ENCODE data around the gene ETV1. TPM values are rescaled to one million over a fixed set of nuclear protein-coding genes. Genes with fewer than 3 reads are reported as not detected.

ETV1 gene
- total RNA-seq, 8 experiments from 2014 or later = 0.92 to 18.5 (median 16.5) TPM

DNA sequence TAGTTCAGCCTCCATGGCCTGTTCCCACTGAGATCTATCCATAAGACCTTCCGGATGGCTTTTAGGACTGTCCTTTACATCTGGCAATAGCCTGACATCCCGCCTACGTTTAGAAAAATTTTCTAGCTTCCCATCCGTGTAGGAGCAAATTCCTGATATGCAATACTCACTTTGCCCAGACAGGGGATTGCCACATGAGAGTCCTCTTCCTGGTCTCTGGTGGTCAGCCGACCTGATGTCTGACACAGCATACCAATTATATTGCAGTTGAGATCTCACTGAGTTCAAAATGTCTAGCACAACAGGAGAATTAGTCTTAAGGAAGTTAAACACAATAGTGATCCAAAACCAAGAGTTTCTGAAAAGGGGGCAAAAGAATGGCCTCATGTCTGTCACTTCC, 9.4 kb upstream of the ETV1 start:
- in situ Hi-C loops (cut with MboI; ENCODE audit: low pct_unique_long_range_greater_than_20kb in 2 of 9, low sequenced_read_pairs in 9 of 9, unreplicated experiment in 9 of 9) = loop anchor here in 1 of 9 experiments (25.0 kb wide), 1 partner anchor 463 kb away; no protein-coding TSS in a partner anchor
- peaks cover 0 to 4% of the 10 kb centered on the region in 2 donors for H3K4me1 ChIP-seq (replicated peaks in 1 of 2)
- WGBS, 10 experiments = 40 to 100% (median 70%) methylated on average over 1 to 5 of the region's 5 CpGs
- no peak overlapping the region for H3K27ac ChIP-seq
- H3K4me3 ChIP-seq = no peak overlapping the region
- ATAC-seq (replicated peaks in 6 of 8) = no peak

DNA sequence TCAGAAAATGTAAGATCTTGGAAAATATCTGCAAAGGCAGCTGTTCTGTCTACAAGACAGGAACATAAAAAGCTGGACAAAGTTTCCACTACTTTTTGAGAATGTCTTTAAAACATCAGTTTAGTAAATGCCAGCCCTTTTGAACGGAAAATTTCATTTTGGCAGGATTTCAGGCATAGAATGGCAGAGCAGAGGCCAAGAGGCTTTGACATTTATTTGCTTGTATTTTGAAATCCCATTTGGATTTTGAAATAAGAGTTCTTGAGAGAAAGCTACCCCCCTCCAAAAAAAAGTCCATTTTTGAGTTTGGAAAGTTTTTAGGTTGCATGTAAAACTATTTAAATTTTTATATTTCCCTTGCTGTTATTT, 3.1 kb upstream of the ETV1 start:
- ATAC-seq (replicated peaks in 6 of 8) = no peak
- WGBS, 10 experiments = 25 to 100% (median 79%) methylated on average over 1 of the region's 1 CpG
- in situ Hi-C loops (cut with MboI; ENCODE audit: low pct_unique_long_range_greater_than_20kb in 2 of 9, low sequenced_read_pairs in 9 of 9, unreplicated experiment in 9 of 9) = loop anchor here in 1 of 9 experiments (25.0 kb wide), 1 partner anchor 470 kb away; no protein-coding TSS in a partner anchor
- Histone ChIP-seq H3K4me1 (replicated peaks in 1 of 2) (peaks cover 3 to 4% of the 10 kb centered on the region in 2 donors), H3K27ac (peak overlapping the region in 1 of 2 donors; percentile 29), H3K4me3 (no peak overlapping the region)

DNA sequence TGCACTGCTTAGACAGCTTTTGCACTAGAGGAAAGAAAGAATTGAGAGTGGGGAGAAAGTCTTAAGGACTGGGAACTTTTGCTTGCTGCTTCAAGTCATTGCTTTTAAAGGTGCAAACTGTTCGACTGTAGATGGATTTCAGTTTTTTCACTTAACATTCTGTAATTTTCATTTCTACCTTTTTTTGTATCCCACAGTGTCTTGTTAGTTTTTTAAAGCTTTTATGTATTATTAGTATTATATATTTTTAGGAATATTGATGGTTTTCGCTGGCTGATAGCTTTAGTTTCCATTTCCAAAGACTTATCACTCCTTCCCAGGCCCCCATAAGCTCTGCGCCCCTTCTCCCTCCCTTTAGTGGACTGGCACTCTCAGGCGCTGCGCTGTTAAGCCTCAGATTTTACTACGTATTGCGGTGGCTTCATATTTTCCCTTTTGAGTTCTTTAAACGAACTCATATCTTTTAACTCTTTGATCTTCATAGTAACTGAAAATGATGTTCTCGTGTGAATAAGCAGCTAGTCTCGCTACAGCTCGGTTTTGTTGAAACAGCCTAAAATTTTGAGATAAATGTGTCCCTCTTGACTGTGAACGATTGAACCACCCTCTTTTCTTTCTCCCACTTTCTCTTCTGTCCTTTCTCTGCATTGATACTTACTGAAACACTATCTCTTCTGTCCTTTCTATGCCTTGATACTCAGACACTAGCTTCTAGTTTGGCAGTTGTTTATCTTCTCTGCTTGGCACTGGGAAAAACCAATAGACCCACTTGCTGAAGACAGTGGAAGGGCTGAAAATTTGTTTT, 2.5 kb upstream of the ETV1 start:
- 9 to 84% (median 48%) methylated on average over 5 to 12 of the region's 12 CpGs for WGBS, 10 experiments
- Histone ChIP-seq H3K4me3 (peak overlapping the region; percentile 45 to 50 (median 46)), H3K4me1 (replicated peaks in 1 of 2) (peaks cover 3 to 4% of the 10 kb centered on the region in 2 donors), H3K27ac (peak overlapping the region in 1 of 2 donors; percentile 29)
- no peak for ATAC-seq (replicated peaks in 6 of 8)
- in situ Hi-C loops (cut with MboI; ENCODE audit: low pct_unique_long_range_greater_than_20kb in 2 of 9, low sequenced_read_pairs in 9 of 9, unreplicated experiment in 9 of 9) = loop anchor here in 1 of 9 experiments (25.0 kb wide), 1 partner anchor 470 kb away; no protein-coding TSS in a partner anchor

DNA sequence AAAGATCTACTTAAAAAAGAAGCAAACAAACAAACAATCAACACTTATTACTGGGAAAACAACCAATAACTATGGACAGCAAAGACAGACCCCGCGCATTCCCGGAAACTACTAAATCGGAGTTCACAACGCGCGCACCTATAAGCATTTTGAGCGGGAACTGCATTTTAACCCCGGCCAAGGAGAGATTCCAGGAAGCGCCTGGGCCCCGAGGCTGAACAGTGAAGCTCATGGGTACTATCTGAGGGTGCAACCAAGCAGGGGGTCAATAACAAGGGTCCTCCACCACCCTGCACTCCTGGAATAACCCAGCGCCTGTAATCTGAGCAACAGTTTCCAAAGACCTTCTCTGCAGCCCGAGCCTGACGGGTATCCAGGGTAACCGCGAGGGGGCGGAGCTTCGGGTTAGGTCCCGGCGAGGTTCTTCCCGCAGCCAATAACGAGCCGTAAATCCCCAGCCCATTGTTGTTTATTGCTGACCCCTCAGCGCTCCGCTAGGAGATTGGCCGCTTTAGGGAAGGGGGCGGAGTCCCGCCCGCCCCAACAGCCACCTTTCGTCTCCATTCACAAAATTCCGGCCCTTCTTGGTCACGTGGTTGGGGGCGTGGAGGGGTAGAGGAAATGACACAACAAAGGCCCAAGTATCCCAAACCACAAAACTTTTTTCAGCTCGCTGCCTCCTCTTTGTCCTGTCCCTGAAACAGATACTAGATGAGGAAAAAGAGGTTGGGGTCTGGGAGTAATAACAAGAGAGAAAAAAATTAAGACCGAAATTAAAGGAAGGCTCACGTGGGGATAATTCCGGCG, 1.7 kb upstream of the ETV1 start:
- in situ Hi-C loops (cut with MboI; ENCODE audit: low pct_unique_long_range_greater_than_20kb in 2 of 9, low sequenced_read_pairs in 9 of 9, unreplicated experiment in 9 of 9) = loop anchor here in 1 of 9 experiments (25.0 kb wide), 1 partner anchor 471 kb away; no protein-coding TSS in a partner anchor
- peaks cover 6 to 7% of the 10 kb centered on the region in 2 donors for H3K4me1 ChIP-seq (replicated peaks in 1 of 2)
- WGBS, 10 experiments = 0 to 5% (median 0%) methylated on average over 2 to 22 of the region's 38 CpGs; no CpG with 5 or more reads in 2 of the 10 experiments
- peak; percentile 84 to 92 (median 90) for ATAC-seq (replicated peaks in 6 of 8)
- H3K27ac ChIP-seq = peak overlapping the region in 1 of 2 donors; percentile 29
- peak overlapping the region; percentile 45 to 50 (median 46) for H3K4me3 ChIP-seq

DNA sequence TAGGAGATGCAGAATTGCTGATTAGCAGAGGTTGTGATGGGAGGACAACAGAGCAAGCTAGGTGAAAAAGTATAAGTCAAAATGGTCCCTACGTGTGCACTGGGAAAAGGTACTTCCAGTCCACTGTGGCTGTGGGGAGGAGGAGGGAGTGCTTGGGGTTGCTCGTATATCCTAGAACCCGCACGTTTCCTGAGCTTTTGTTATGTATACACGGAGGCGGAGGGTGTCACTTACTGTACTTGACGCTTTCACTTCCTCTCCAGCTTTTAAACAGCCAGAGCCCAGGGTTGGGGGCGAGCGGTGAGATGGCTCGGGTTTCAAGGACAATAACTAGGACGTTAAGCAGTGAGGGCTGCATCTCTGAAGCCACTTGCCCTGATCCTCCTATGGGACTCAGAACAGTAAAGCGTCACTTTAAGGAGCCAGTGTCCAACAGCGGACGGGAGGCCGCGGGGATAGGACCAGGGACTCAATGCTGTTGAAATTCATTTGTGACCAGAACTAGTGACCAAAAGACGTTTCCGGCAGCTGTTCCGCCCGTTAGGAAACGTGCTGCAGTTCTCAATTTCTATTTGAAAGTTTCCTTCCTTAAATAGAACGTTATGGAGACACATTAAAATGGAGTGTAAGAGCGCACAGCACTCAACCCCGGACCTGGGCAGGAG, 985 bp upstream of the ETV1 start:
- in situ Hi-C loops (cut with MboI; ENCODE audit: low pct_unique_long_range_greater_than_20kb in 2 of 9, low sequenced_read_pairs in 9 of 9, unreplicated experiment in 9 of 9) = loop anchor here in 1 of 9 experiments (25.0 kb wide), 1 partner anchor 472 kb away; no protein-coding TSS in a partner anchor
- peak overlapping the region; percentile 31 to 64 for H3K27ac ChIP-seq
- H3K4me1 ChIP-seq (replicated peaks in 1 of 2) = peaks cover 10 to 13% of the 10 kb centered on the region in 2 donors

DNA sequence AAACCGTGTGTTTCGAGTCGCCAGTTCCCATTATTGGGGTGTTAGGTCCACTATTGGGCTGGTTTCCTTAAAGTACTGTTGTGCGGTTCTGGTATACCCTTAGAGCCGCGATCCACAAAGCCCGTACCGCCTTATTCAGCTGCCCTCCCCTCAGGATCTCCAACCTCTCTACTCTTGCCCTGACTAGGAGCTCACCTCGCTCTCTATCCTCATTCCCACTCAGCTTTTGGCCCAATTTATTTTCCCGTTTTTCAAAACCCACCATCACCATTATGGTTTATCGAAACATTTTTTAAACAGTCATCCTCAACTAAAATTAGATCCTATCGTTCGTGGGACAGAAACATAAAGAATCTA, 461 bp upstream of the ETV1 start:
- Histone ChIP-seq H3K4me3 (peak overlapping the region; percentile 45 to 50 (median 46)), H3K27ac (peak overlapping the region; percentile 31 to 64), H3K4me1 (replicated peaks in 1 of 2) (peaks cover 11 to 13% of the 10 kb centered on the region in 2 donors)
- in situ Hi-C loops (cut with MboI; ENCODE audit: low pct_unique_long_range_greater_than_20kb in 2 of 9, low sequenced_read_pairs in 9 of 9, unreplicated experiment in 9 of 9) = loop anchor here in 1 of 9 experiments (25.0 kb wide), 1 partner anchor 472 kb away; no protein-coding TSS in a partner anchor
- ATAC-seq (replicated peaks in 6 of 8) = peak; percentile 0 to 25 (median 10)
- WGBS, 10 experiments = 0 to 3% (median 0%) methylated on average over 2 to 8 of the region's 13 CpGs; no CpG with 5 or more reads in 2 of the 10 experiments

More for the DNA sequence above, 985 bp upstream of the ETV1 start:
- WGBS, 10 experiments = 0 to 3% (median 1%) methylated on average over 1 to 19 of the region's 24 CpGs; no CpG with 5 or more reads in 1 of the 10 experiments
- ATAC-seq (replicated peaks in 6 of 8) = peak; percentile 9 to 42 (median 30)
- H3K4me3 ChIP-seq = peak overlapping the region; percentile 45 to 50 (median 46)

DNA sequence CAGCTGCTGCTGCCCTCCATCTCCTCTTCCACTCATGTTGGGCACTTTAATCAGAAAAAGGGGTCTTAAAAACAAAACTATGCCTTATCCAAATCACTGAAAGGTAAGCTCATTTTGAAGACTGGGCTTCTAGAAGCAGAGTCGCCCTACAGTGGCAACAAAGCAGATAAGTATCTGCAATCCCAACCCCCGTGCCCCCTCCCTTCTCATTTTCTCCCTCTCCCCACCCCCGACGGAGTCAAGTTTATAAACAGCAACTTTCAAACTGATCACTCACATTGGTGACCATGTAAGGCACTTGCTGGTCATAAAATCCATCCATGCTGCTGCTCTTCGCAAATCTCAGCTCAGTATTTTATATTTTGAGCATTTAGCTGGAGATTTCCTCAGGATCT, 738 bp downstream of the ETV1 start:
- in situ Hi-C loops (cut with MboI; ENCODE audit: low pct_unique_long_range_greater_than_20kb in 2 of 9, low sequenced_read_pairs in 9 of 9, unreplicated experiment in 9 of 9) = loop anchor here in 1 of 9 experiments (25.0 kb wide), 1 partner anchor 474 kb away; no protein-coding TSS in a partner anchor
- H3K4me1 ChIP-seq (replicated peaks in 1 of 2) = peaks cover 14 to 18% of the 10 kb centered on the region in 2 donors
- peak overlapping the region; percentile 31 to 64 for H3K27ac ChIP-seq
- H3K4me3 ChIP-seq = peak overlapping the region; percentile 45 to 50 (median 46)
- WGBS, 10 experiments = 0% methylated on average over 1 to 4 of the region's 5 CpGs; no CpG with 5 or more reads in 7 of the 10 experiments
- ATAC-seq (replicated peaks in 6 of 8) = no peak

DNA sequence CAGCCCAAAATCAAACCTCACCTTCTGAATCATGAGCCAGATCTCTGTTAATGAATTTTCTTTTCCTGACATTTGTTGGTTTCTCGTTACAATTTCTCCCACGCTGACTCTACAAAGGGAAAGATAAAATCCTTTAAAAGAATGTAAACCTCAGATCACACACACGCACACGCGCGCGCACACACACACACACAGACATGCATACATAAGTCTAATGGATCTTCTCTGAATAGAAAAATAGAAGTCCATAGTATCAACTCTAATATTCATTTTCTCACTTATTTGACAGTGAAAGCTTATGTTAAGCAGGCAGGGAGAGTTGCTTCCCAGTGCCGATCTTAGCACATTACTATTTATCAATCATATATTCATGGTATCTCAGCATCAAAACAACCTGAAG, 1.4 kb downstream of the ETV1 start:
- Histone ChIP-seq H3K4me1 (replicated peaks in 1 of 2) (peaks cover 16 to 21% of the 10 kb centered on the region in 2 donors), H3K4me3 (peak overlapping the region; percentile 45 to 50 (median 46)), H3K27ac (no peak overlapping the region)
- no peak for ATAC-seq (replicated peaks in 6 of 8)
- 0 to 75% (median 6%) methylated on average over 2 to 8 of the region's 8 CpGs for WGBS, 10 experiments
- in situ Hi-C loops (cut with MboI; ENCODE audit: low pct_unique_long_range_greater_than_20kb in 2 of 9, low sequenced_read_pairs in 9 of 9, unreplicated experiment in 9 of 9) = loop anchor here in 1 of 9 experiments (25.0 kb wide), 1 partner anchor 474 kb away; no protein-coding TSS in a partner anchor

DNA sequence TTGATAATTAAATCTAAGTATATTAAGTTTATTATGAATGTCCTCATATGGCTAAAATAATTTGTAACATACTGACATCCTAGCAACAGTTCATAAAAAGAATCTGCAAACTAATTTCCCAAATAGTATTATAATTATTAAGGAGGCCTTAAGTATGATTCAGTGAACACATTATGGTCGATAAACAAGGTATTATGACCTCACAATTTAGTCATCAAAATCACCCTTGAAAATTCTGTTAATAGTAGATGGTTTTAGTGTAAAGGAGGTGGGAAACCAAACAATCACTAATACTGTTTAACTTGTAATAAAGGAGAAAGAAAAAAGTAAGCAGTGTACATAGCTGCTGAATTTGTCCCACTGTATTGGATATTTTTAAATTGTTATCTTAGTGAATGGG, 2.1 kb downstream of the ETV1 start:
- ATAC-seq (replicated peaks in 6 of 8) = no peak
- Histone ChIP-seq H3K4me1 (replicated peaks in 1 of 2) (peaks cover 19 to 25% of the 10 kb centered on the region in 2 donors), H3K27ac (no peak overlapping the region), H3K4me3 (peak overlapping the region; percentile 45 to 50 (median 46))
- WGBS, 10 experiments = 0 to 60% (median 12%) methylated on average over 1 of the region's 1 CpG; no CpG with 5 or more reads in 2 of the 10 experiments
- in situ Hi-C loops (cut with MboI; ENCODE audit: low pct_unique_long_range_greater_than_20kb in 2 of 9, low sequenced_read_pairs in 9 of 9, unreplicated experiment in 9 of 9) = loop anchor here in 1 of 9 experiments (25.0 kb wide), 1 partner anchor 475 kb away; no protein-coding TSS in a partner anchor

DNA sequence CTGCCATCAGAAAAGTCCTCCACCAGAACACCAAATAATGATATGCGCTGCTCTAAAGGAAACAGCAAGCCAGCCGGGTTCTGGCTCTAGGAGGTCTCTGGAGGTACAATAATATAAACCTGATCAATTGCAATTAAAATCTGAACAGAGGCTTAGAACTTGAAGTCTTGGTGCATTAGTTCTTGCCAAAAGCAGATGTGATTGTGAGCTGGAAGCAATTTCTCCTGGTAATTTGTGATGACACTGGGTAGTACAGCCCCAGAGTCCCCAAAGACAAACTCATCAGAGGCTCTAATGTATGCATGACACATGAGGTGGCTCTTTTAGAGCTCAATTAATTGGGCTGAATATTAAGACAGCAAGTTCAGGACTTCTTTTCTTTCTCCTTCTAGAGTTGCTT, 3.3 kb downstream of the ETV1 start:
- Histone ChIP-seq H3K4me3 (peak overlapping the region in 3 of 5 donors; percentile 3 to 20 (median 5)), H3K4me1 (replicated peaks in 1 of 2) (peaks cover 18 to 27% of the 10 kb centered on the region in 2 donors), H3K27ac (no peak overlapping the region)
- in situ Hi-C loops (cut with MboI; ENCODE audit: low pct_unique_long_range_greater_than_20kb in 2 of 9, low sequenced_read_pairs in 9 of 9, unreplicated experiment in 9 of 9) = loop anchor here in 1 of 9 experiments (25.0 kb wide), 1 partner anchor 476 kb away; no protein-coding TSS in a partner anchor
- ATAC-seq (replicated peaks in 6 of 8) = no peak
- 25 to 67% (median 55%) methylated on average over 1 to 2 of the region's 2 CpGs; no CpG with 5 or more reads in 5 of the 10 experiments for WGBS, 10 experiments

DNA sequence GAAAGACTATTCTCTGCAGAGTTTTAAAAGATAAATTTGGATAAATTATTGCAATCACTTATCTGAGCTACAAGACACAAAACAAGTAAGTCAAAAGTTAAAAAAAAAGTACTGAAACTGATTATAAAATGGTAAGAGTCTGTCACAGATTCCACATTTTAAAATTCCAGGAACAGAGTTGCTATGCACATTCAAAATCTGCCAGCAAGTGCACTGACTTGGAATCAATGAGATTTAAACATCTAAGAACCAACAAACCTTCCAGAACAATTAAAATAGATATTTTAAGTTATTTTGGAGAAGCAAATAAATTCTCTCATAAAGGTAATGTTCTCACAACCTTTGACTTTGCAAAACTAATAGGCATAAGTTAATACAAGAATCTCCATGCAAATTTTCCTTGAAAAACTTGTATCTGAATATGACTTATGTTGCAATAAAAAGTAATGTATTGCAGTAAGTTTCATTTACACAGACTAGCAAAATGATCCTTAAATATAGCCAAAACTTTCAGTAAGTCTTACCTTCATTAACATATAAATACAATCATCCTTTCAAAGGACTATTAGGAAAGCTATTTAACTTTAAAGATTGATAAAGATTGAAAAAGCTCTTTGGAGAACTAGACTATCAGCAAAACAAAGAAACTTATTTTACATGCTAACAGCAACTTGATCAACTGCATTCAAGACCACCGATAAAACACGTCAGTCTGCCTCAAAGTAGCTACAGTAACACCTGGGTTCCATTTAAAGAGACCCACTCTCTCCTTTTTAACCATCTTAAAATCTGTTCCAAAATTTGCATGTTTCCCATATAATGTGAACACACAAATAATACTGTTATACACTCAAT, 4.4 kb downstream of the ETV1 start:
- peaks cover 23 to 34% of the 10 kb centered on the region in 2 donors for H3K4me1 ChIP-seq (replicated peaks in 1 of 2)
- H3K27ac ChIP-seq = no peak overlapping the region
- no peak for ATAC-seq (replicated peaks in 6 of 8)
- in situ Hi-C loops (cut with MboI; ENCODE audit: low pct_unique_long_range_greater_than_20kb in 2 of 9, low sequenced_read_pairs in 9 of 9, unreplicated experiment in 9 of 9) = loop anchor here in 1 of 9 experiments (25.0 kb wide), 1 partner anchor 477 kb away; no protein-coding TSS in a partner anchor
- 25 to 100% (median 66%) methylated on average over 2 of the region's 2 CpGs; no CpG with 5 or more reads in 2 of the 10 experiments for WGBS, 10 experiments
- peak overlapping the region in 1 of 5 donors; percentile 20 for H3K4me3 ChIP-seq

All from motor neuron (in vitro differentiated cells).